Hypothalamus (tissue), 51 donors: ENCODE measurements around the gene PHACTR2.

Source experiments
- DNase-seq, 51 donors: peaks; one replicate each; lab custom pipeline; 2025; lab: John Stamatoyannopoulos, UW

PHACTR2 gene

DNA sequence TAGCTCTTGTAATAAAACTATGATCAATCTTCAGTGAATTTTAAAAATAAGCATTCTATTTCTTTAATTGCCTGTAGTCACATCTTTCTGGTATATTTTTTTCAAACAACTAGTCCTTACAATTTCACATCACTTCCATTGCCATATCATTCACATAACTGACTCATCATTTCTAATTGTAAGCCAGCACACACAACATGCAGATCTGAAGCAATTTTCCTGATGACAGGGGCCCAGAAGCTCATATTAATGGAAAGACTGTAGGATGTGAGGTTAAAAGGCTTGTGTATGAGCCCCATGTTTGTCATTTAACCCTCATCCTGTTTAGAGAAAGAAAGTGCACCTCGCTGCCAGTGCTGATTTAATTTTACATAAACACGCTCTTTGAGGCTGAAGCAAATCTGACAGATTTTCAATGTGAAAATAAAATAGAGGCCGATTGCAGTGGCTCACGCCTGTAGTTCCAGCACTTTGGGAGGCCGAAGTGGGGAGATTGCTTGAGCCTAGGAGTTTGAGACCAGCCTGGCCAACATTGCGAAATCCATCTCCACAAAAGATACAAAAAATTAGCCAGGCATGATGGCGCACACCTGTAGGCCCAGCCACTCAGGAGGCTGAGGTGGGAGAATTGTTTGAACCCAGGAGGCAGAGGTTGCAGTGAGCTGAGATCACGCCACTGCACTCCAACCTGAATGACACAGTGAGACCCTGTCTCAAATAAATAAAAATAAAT is 125.2 kb downstream of the PHACTR2 start:
- DNase-seq = no peak

DNA sequence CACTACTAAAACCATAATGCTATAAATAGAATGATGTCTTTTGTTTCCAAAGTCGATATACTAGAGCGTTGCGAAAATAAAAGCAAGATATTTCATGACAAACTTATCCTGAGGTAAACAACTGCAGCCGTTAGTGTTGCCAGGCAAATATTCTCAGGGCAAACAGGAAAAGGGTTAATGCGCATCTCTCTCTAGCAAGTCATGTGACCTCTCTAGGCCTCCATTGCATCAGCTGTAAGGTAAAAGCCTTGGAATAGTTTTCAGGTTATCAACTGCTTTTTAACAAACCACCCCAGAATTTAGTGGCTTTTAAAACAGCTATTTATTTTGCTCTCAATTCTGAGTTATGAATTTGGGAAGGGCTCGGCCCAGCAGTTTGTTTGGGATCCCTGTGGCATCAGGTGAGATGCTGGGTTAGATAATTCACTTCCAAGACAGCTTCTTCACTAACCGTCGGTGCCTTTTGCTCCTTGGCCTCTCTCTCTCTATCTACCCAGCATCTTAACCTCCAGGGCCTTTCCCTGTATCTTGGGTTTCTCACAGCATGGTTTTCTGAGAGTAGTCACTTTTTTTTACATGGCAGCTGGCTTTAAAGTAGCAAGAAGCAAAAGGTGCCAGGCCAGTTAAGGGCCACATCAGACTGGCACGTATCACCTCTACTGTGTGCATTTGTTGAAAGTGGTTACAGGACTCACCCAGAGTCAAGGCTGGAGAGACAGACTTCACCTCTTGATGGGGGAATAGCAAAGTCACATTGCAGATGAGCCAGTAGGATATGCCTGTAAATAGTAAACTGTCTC is 126.2 kb downstream of the PHACTR2 start:
- no peak for DNase-seq

DNA sequence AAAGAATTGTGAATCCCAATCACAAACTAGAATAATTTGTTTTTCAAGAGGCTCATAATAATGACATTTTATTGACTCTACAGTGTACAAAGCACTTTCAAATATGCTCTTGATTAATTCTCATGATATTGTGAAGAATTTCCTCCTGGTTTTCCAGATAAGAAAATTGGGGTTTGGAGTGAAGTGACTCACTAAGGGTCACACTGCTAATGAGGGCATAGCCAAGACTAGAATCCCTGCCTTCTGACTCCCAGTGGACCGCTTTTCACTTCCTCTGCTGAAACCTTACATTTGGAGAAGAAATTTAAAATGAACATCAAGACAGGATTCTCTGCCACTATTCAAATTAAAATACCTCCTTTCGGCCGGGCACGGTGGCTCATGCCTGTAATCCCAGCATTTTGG is 127.1 kb downstream of the PHACTR2 start:
- no peak for DNase-seq

DNA sequence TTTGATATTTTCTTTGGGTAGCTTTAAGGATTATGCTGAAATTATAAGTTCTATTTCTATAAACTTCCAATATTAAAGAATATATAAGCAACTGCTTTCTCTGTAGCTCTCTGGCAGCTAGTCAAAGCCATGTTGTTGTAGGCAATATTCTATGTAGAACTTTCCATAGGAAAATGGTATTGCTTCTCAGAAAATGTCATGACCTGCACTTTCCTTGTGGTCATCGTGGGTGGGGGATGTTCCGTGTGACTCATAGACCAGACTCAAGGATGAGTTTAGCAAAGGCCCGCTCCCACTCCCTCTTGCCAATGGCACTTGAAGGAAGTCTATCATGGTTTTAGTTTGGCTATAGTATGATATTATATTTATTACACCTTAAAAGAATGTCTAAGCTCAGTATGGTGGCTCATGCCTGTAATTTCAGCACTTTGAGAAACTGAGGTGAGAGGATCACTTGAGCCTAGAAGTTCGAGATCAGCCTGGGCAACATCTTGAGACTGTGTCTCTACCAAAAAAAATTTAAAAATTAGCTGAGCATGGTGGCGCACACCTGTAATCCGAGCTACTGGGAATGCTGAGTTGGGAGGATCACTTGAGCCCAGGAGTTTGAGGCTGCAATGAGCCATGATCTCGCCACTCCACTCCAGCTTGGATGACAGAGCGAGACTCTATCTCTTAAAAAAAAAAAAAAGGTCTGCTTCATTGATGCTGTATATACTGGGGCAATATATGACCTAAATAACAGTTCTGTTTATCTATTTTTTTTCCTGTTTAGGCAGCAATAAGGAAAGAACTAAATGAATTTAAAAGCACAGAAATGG is 128.7 kb downstream of the PHACTR2 start:
- DNase-seq = no peak

DNA sequence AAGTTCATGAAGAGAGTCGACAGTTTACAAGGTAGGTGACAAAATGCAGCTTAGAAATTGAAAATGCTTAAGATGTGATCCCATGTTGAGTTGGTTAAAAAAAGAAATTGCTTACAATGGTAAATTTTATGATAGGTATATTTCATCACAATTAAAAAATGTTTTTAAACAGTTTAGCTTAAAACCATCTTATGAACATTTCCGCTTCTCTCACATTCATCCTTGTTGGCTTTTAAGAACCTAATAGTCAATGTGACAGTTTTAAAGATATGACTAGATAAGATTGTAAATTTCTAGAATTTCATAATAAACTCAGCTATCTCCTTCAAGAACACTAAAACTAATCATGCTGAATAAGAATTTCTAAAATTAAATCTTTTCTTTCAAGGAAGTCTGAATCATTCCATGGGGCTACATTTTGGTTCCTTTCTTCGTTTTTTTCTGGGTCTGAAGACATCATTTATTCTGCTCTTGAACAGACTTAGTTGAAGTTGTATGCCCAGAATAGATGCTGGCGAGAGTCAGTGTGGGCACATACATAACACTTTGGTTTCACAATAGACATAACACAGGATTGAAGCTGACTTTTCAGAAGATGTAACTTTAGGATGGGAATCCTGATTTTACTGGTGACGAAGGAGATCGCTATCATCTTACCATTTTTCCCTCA is 129.5 kb downstream of the PHACTR2 start:
- peak in 1 of 51 donors; percentile 6 for DNase-seq

DNA sequence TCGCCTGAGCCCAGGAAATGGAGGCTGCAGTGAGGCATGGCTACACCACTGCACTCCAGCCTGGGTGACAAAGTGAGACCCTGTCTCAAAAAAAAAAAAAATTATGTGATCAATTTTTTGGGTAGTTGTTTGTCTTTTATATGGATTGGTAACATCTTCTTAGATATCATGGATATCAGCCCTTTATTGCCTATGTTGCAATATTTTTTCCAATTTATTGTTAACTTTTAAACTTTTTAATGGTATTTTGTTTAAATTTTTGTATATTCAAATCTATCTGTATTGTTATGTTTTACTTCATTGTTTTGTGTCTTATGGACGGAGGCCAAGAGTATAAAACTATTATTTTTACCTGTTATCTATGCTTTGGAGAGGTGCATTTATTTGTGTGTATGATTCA is 133.0 kb downstream of the PHACTR2 start:
- DNase-seq = no peak

DNA sequence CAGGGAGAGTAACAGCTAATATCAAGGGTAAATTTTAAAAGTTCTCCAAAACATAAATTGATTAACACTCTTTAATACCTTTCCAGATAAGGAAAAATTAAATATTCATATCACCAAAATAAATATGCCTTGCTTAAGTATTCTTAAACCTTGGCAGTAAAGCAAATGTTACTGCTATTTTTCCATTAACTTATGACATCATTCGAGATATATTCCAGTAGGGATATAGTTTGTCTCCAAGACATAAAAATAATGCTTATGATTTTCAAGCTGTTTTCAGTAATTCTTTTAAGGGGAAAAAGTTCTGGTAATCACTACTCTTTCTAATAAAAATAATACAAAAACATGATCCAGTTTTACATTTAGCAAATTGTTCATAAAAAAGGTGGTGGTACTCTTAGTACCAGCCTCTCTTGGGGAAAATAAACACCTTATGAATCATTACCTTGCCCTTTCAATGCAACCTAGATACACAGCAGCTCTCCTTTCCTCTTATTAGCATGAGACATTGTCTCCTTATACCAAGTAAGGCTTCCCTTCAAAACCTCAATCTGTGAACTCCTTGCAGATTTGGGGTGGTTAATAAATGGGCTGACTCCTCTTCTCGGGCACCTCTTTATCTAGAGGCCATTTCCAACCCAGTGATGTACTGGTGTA is 133.9 kb downstream of the PHACTR2 start:
- DNase-seq = no peak

DNA sequence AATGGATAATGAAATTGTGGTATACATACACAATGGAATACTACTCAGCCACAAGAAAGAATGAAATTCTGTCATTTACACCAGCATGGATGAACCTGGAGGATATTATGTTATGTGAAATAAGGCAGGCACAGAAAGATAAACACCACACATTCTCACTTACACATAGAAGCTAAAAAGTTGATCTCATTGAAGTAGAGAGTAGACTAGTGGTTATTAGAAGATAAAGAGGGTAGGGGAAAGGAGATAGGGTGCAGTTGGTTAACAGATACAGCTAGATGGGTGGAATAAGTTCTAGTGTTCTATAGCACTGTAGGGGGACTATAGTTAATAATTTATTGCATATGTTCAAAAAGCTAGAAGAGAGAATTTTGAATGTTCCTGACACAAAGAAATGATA is 139.9 kb downstream of the PHACTR2 start:
- DNase-seq = no peak

DNA sequence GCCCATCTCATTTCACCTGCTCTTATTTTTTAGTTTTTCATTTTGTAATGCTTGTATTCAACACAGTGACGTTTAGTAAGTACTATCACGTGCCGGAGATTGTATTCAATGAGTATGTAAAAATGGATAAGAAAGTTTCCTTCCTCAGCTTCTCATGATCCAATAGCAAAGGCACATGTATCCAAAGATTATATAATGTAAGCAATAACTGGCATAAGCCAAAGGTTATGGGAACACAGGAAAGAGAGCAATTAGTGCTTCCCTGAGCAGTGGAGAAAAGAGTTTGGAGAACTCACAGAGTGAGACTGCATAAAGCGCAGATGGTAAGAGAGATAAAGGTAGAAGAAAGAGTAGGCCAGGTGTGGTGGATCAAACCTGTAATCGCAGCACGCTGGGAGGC is 143.6 kb downstream of the PHACTR2 start:
- DNase-seq = no peak

DNA sequence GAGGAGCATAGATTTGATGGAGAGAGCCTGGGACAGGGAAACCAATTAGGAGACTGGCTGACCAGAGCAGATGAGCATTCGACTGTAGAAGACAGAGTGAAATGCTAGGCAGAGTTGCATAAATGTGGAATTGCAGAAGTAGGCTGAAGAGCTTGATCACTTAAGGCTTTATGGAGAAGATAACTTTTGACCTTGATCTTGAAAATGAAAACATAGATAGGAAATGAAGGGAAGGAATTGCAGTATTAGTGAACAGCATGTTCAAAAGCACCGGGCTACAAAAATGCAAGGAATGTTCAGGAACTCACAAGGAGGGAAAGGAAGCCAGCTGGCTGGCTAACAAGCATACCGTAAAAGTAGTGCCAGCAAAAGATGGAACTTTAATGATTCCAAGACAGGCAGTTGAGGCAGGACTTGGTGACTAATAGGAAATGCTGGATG is 144.8 kb downstream of the PHACTR2 start:
- no peak for DNase-seq

DNA sequence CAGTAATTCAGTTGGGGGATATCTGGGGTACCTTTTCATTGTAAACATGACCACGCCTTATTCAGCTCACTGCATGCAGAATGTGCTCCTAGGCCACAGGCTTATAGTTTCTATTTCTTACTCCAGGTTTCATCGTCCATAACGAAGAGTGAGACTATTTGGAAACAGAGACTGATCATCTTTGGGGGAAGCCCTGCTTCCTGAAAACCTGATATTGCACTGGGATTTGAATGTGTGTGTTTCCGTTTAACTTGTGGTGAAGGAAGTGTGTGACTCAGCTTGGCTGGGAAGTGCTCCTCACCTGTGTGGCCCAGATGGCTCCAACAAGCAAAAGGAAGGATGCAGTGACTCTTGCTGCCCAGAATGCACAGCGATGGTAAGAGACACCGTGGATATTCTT is 145.8 kb downstream of the PHACTR2 start:
- DNase-seq = no peak

DNA sequence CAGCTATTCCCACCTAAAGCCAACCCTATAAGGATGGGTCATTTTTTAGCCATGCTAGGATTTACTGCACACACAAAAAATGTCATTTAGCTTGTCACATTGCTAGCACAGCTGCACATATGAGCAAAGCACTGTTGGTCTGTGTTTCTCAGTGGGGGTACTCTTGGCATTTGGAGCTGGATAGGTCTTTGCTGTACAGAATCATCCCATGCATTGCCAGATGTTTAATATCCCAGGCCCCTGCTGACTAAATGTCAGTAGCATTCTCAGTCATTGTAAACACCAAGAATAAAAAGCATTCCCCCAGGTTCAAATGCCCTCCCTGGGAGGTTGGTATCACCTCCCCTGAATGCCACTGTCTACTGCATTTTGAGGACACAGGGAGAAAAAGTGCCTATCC is 150.8 kb downstream of the PHACTR2 start:
- DNase-seq = no peak

DNA sequence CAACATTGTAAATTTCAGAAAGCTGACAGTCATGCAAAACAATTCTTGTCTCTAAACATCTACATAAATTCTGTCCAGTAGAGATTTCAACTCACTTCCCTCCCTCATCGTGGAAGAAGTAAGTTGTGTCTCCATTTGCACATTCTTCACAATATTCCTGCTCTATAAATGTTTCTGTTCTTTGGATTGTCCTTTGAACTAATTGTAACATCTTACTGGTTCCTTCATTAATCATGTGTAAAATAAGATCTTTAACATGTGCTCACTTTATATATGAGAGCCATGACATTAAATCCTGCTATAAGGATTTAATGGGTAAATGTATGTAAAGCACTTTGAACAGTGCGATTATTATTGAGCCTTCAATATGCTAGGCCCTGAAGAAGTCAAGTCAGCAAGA is 158.4 kb downstream of the PHACTR2 start:
- DNase-seq = no peak

DNA sequence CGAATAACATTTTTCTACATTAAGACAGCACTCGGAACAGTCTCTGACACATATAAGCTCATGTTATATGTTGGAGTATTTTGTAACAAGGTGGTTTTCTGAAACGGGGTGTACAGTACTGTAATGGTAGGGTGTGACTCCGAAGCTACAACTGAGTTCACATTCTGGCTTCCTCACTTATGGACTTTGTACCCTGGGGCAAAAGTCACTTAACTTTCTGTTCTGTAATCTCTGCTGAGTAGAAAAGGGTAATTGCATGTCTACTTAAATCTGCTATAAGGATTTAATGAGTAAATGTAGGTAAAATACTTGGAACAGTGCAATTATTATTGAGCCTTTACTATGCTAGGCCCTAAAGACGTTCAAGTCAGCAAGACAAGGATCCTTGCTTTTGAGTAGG is 160.6 kb downstream of the PHACTR2 start:
- no peak for DNase-seq

DNA sequence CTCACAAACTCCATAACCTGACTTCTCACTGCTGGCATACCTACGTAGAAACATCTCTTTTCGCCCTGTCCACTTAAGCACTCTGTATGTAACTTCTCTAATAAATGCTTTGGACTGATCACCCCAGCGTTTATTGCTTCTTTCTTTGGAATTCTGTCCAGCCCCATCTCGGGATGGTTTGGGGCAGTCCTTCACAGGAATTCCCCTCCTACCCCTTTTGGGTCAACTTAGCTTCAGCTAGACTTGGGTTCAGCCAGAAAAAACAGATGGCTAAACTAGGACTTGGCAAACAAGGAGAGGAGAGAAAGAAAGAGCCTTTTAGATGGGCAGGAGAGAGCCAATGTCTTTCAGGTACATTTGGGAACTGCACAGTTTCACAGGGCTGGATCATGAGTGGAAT is 161.4 kb downstream of the PHACTR2 start:
- no peak for DNase-seq

DNA sequence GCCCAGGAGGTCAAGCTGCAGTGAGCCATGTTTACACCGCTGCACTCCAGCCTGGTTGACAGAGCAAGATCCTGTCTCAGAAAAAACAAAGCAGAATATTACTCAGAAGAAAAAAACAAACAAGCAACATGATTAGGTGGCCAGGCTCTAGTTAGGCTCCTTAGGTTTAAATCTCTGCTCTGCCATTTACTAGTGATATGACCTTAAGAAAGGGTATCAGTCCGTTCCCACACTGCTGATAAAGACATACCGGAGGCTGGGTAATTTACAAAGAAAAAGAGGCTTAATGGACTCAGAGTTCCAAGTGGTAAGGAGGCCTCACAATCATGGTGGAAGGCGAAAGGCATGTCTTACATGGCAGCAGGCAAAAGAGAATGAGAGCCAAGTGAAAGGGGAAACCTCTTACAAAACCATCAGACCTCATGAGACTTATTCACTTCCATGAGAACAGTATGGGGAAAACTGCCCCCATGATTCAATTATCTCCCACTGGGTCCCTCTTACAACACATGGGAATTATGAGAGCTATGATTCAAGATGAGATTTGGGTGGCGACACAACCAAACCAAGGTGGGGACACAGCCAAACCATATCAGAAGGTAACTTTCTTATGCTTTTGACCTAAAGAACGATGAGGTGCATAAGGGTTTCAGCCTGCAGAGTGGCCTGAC is 163.0 kb downstream of the PHACTR2 start:
- no peak for DNase-seq

DNA sequence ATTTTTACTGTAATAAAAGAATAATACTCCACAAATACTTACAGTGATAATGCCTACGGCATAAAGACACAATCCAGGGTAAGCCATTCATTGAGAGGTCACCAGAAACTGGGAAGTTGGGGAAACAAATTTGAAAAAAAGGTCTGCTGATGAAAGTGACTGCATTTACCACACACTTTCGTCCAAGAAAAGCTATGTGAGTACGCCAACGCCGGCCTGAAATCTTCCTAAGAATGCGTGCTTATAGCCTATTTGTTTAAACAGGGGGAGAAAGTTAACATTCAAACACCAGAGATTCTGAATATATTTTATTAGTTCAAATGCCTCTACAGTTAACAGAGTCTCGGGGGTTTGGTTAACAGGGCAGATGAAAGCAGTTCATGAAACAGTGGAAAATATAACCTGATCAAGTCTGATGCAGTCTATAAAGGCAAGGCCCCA is 164.7 kb downstream of the PHACTR2 start:
- peak in 3 of 51 donors; percentile 19 to 20 (median 19) for DNase-seq

DNA sequence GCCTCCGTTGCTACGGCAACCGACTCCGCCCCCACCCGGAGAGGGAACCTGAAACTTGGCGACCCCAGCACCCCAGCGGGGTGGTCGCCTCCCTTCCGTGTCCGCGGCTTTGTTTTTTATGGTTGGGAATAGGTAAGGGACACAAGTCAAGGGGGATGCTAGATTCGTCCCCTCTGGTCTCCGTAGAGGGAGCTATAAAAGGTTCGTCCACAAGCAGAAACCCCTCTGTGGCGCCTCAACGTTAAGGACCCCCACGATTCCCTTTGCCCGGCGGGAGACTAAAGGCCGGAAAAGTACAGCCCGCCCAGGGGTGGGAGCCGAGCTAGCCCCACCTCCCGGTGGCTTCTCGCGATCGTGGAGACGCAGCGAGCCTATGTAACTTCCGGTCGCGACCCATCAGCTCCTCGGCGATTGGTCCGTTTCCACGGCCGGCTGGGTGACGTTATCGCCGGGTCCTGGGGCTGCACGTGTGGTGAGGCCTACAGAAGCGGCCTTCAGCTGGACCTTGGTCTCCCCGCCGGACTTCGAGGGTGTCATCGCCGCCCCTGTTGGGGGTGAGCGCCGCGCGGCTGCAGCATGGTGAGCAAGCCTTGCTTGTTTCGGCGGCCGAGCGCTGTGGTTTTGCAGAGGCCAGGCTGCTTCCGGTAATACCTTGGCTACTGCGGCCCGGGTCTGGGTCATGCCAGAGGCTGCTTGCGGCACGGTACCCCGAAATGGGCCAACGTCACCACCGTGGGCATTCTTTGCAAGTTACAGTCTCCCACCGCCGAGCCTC is 165.3 kb downstream of the PHACTR2 start, which contains the start of gene LTV1:
TSS of gene LTV1 (plus strand) at position 437 of the 775 bp plus-strand sequence. CDS start at position 577, 140 bp downstream.
- peak; percentile 58 to 98 (median 95) for DNase-seq

DNA sequence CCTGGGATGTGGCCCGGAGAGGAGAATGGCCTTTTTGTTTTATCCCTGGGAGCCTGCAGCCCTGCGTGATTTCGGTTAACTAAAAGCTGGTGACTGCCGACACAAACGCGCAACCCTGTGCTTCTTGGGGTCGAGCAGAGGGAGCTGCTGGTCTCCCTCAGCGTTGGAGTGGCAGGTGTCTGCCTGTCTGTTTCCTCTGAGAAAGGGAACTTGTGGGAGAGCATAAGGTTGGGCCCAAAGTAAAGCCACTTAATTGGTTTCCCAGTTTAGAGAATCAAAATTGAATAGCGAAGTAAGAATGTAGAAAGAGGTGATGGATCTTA is 165.9 kb downstream of the PHACTR2 start:
- no peak for DNase-seq
